Left cardiac atrium (tissue), 4 donors: ENCODE data around the gene RGL3. TPM values are rescaled to one million over a fixed set of nuclear protein-coding genes. Genes with fewer than 3 reads are reported as not detected.
"Not testable (repeated sequence)": the region's sequence is repeated elsewhere in the genome, so short reads cannot be mapped to it uniquely, and the experiment has no call there.

Source experiments
- ATAC-seq, 2 donors: fragments of 200-7000 bp; cut with Tn5 transposase; one replicate each; pipeline ENCODE4 v1.9.1; 2020; ENCODE audit warnings: mild to moderate bottlenecking in 2 of 2, moderate library complexity in 2 of 2
- DNase-seq: peaks from one replicate; pipeline ENCODE4 v3.0.0-alpha.2; 2020
- intact Hi-C, 2 donors: fragments of 100-400 bp; cut with DNase I; formaldehyde crosslinking; loops; one replicate each; pipeline versions ENCODE4 v1.14.1 to v1.15.1; 2022 to 2023
- total RNA-seq, 2 donors: library from RNA; stranded (reverse); fragmentation: NEBNext Ultra II Directional; extraction: Animal tissue kit (Norgen Biotek cat#: 25700); gene quantifications; one replicate each; pipeline ENCODE4 v1.2.1, GENCODE V29; 2021
- donor health status: DM: no; HTN: yes; CAD: no.
- donor health status: DM: no; HTN: yes; CAD: no; lungs with severe emphysema.
- donor health status: DM: yes; HTN: yes; CAD: no.
- donor health status: Dilated cardiomyopathy.

RGL3 gene
- total RNA-seq, 2 donors from 2014 or later, result 11.3 to 15.1 TPM

GRCh38 chr19:11451871-11452619 lies 32.9 kb upstream of the RGL3 start:
- DNase-seq (no peak), ATAC-seq (no peak)
- intact Hi-C loops, result no loop called here

- no peak for DNase-seq
- no peak for ATAC-seq
- intact Hi-C loops, result no loop called here
Observed at GRCh38 chr19:11451327-11451870, 32.3 kb upstream of the RGL3 start.

GRCh38 chr19:11450570-11451326 lies 31.6 kb upstream of the RGL3 start:
- no peak for DNase-seq
- intact Hi-C loops, result no loop called here
- no peak for ATAC-seq

- intact Hi-C loops, result no loop called here
- no peak for DNase-seq
- ATAC-seq, result no peak
Observed at GRCh38 chr19:11448923-11449554, 29.9 kb upstream of the RGL3 start.

- DNase-seq (no peak), ATAC-seq (no peak)
- intact Hi-C loops, result no loop called here
Observed at GRCh38 chr19:11448410-11448809, 29.3 kb upstream of the RGL3 start.

GRCh38 chr19:11447347-11448262 lies 28.5 kb upstream of the RGL3 start:
- no peak for ATAC-seq
- intact Hi-C loops, result no loop called here
- no peak for DNase-seq

- intact Hi-C loops, result no loop called here
- ATAC-seq, result peak; percentile 69 to 75
- peak; percentile 59 for DNase-seq
Observed at GRCh38 chr19:11446652-11447301, 27.7 kb upstream of the RGL3 start.

- intact Hi-C loops, result no loop called here
- no peak for ATAC-seq
Observed at GRCh38 chr19:11446271-11446651, 27.1 kb upstream of the RGL3 start.

GRCh38 chr19:11445141-11445540 lies 26.0 kb upstream of the RGL3 start:
- ATAC-seq (no peak), DNase-seq (no peak)
- intact Hi-C loops, result no loop called here

More at GRCh38 chr19:11446271-11446651, 27.1 kb upstream of the RGL3 start:
- no peak for DNase-seq

- ATAC-seq, result no peak
- intact Hi-C loops, result no loop called here
- DNase-seq, result no peak
Observed at GRCh38 chr19:11444059-11444458, 24.9 kb upstream of the RGL3 start.

- intact Hi-C loops, result loop anchor here in 1 of 2 donors (10.0 kb wide), 1 partner anchor 63 kb away; the partner anchor contains the start of gene SWSAP1
- no peak for DNase-seq
- ATAC-seq, result no peak
Observed at GRCh38 chr19:11437955-11438354, 18.8 kb upstream of the RGL3 start.

GRCh38 chr19:11435833-11436313 lies 16.8 kb upstream of the RGL3 start:
- DNase-seq (no peak), ATAC-seq (no peak)
- intact Hi-C loops, result loop anchor here in 1 of 2 donors (10.0 kb wide), 1 partner anchor 61 kb away; the partner anchor contains the start of gene SWSAP1

- ATAC-seq (peak; percentile 98), DNase-seq (peak; percentile 99)
- intact Hi-C loops, result loop anchor here in 1 of 2 donors (10.0 kb wide), 1 partner anchor 60 kb away; the partner anchor contains the start of gene SWSAP1
Observed at GRCh38 chr19:11435057-11435832, 16.1 kb upstream of the RGL3 start, which contains the start of the genes ODAD3 and PRKCSH. ODAD3 (minus strand) TSS chr19:11435121; CDS start chr19:11435016, 105 bp downstream. PRKCSH (plus strand) TSS chr19:11435635; CDS start chr19:11436118, 483 bp downstream.

- ATAC-seq (no peak), DNase-seq (no peak)
- intact Hi-C loops, result loop anchor here in 1 of 2 donors (10.0 kb wide), 1 partner anchor 60 kb away; the partner anchor contains the start of gene SWSAP1
Observed at GRCh38 chr19:11434703-11435056, 15.6 kb upstream of the RGL3 start.

- not testable (repeated sequence) for ATAC-seq, DNase-seq
- intact Hi-C loops, result loop anchor here in 1 of 2 donors (10.0 kb wide), 1 partner anchor 59 kb away; the partner anchor contains the start of gene SWSAP1
Observed at GRCh38 chr19:11433526-11433925, 14.4 kb upstream of the RGL3 start.

GRCh38 chr19:11426656-11427055 lies 7.5 kb upstream of the RGL3 start:
- DNase-seq (no peak), ATAC-seq (no peak)
- intact Hi-C loops, result no loop called here
